Bronchial epithelial cell (primary cell): ENCODE results near the gene RABEPK. TPM values are rescaled to one million over a fixed set of nuclear protein-coding genes. Genes with fewer than 3 reads are reported as not detected.
A peak's percentile ranks its signal among the peaks of the same experiment; 100 is the strongest.
"Not testable (repeated sequence)": the region's sequence is repeated elsewhere in the genome, so short reads cannot be mapped to it uniquely, and the experiment has no call there.

Experiments used
- DNase-seq: peaks from one replicate; pipeline ENCODE4 v3.0.0-alpha.2; 2010; ENCODE audit warnings: low read depth
- FAIRE-seq: peaks from 2 replicates; lab custom pipeline; 2011; peaks lifted over from hg19 to GRCh38; lab: Jason Lieb, UNC
- H3K27me3 ChIP-seq: 2 replicates; pipeline ENCODE4 v1.5.1; 2011; ENCODE audit warnings: low read length; ENCODE audit not compliant: control insufficient read depth, insufficient read depth
- H3K36me3 ChIP-seq: 2 replicates; pipeline ENCODE4 v1.5.1; 2011; ENCODE audit warnings: low read length; ENCODE audit not compliant: control insufficient read depth, insufficient read depth
- H3K4me3 ChIP-seq: 2 replicates; pipeline ENCODE4 v1.5.1; 2011; ENCODE audit warnings: mild to moderate bottlenecking, low read depth, low read length, control low read depth
- total RNA-seq: library from RNA; depleted of rRNA; stranded (reverse); fragments of >200 nt; gene quantifications from 2 replicates; pipeline ENCODE4 v1.2.1, GENCODE V29; 2014
- TF ChIP-seq, protein P1 (sequence below): IDR thresholded peaks from 2 replicates; pipeline ENCODE4 v1.5.1; 2011; ENCODE audit warnings: mild to moderate bottlenecking, moderate library complexity, low read length, control low read depth, inconsistent platforms; ENCODE audit not compliant: insufficient read depth, severe bottlenecking

The RABEPK gene
- total RNA-seq, 1 donor from 2014 or later = 41.3 TPM

- FAIRE-seq (no peak), DNase-seq (no peak)
- Histone ChIP-seq H3K36me3 (peaks cover 7% of the 10 kb centered on the region), H3K27me3 (no peaks in the 10 kb centered on the region), H3K4me3 (no peak overlapping the region)
- TF ChIP-seq, protein P1, sequence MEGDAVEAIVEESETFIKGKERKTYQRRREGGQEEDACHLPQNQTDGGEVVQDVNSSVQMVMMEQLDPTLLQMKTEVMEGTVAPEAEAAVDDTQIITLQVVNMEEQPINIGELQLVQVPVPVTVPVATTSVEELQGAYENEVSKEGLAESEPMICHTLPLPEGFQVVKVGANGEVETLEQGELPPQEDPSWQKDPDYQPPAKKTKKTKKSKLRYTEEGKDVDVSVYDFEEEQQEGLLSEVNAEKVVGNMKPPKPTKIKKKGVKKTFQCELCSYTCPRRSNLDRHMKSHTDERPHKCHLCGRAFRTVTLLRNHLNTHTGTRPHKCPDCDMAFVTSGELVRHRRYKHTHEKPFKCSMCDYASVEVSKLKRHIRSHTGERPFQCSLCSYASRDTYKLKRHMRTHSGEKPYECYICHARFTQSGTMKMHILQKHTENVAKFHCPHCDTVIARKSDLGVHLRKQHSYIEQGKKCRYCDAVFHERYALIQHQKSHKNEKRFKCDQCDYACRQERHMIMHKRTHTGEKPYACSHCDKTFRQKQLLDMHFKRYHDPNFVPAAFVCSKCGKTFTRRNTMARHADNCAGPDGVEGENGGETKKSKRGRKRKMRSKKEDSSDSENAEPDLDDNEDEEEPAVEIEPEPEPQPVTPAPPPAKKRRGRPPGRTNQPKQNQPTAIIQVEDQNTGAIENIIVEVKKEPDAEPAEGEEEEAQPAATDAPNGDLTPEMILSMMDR = no peak
Observed at GRCh38 chr9:125214186-125214585, 13.8 kb downstream of the RABEPK start.

- no peaks in the 10 kb centered on the region for H3K27me3 ChIP-seq
- H3K36me3 ChIP-seq = peaks cover 4% of the 10 kb centered on the region
- TF ChIP-seq, protein P1 = no peak
- H3K4me3 ChIP-seq = no peak overlapping the region
- no peak for DNase-seq
- FAIRE-seq = no peak
Observed at GRCh38 chr9:125218621-125219020, 18.3 kb downstream of the RABEPK start.

DNA sequence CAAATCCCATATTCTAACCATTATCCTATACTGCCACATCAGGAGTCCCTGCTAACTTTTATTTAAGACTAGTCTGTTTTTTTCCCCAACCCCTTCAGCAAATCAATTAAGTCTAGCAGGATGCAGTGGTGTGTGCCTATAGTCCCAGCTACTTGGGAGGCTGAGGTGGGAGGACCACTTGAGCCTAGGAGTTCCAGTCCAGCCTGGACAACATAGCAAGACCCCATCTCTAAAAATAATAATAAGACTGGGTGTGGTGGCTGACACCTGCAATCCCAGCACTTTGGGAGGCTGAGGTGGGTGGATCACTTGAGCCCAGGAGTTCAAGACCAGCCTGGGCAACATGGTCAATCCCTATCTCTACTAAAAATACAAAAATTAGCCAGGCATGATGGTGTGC lies 24.5 kb downstream of the RABEPK start:
- DNase-seq, H3K36me3 ChIP-seq, H3K27me3 ChIP-seq, H3K4me3 ChIP-seq, FAIRE-seq: not testable (repeated sequence)

- Histone ChIP-seq H3K4me3 (no peak overlapping the region), H3K36me3 (peaks cover 7% of the 10 kb centered on the region), H3K27me3 (no peaks in the 10 kb centered on the region)
- FAIRE-seq = no peak
- DNase-seq = no peak
- TF ChIP-seq, protein P1 = no peak
Observed at GRCh38 chr9:125227761-125228160, 27.4 kb downstream of the RABEPK start.

DNA sequence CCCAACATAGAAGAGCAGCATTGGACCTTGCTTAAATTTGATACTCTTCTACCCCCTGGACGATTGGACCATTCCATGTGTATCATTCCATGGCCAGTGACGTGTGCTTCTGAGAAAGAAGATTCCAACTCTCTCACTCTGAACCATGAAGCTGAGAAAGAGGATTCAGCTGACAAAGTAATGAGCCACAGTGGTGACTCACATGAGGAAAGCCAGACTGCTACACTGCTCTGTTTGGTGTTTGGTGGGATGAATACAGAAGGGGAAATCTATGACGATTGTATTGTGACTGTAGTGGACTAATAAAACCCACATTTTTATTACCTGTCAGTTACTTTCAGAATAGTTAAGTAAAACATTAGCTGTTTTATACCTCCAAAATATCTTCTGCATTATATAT lies 33.3 kb downstream of the RABEPK start:
- H3K36me3 ChIP-seq = peaks cover 8% of the 10 kb centered on the region
- TF ChIP-seq, protein P1 = no peak
- FAIRE-seq = no peak

GRCh38 chr9:125234099-125234498 lies 33.8 kb downstream of the RABEPK start:
- peaks cover 12% of the 10 kb centered on the region for H3K36me3 ChIP-seq
- FAIRE-seq, H3K4me3 ChIP-seq, DNase-seq, H3K27me3 ChIP-seq: not testable (repeated sequence)

More for the DNA sequence above, 33.3 kb downstream of the RABEPK start:
- Histone ChIP-seq H3K27me3 (no peaks in the 10 kb centered on the region), H3K4me3 (no peak overlapping the region)
- DNase-seq = peak; percentile 96

DNA sequence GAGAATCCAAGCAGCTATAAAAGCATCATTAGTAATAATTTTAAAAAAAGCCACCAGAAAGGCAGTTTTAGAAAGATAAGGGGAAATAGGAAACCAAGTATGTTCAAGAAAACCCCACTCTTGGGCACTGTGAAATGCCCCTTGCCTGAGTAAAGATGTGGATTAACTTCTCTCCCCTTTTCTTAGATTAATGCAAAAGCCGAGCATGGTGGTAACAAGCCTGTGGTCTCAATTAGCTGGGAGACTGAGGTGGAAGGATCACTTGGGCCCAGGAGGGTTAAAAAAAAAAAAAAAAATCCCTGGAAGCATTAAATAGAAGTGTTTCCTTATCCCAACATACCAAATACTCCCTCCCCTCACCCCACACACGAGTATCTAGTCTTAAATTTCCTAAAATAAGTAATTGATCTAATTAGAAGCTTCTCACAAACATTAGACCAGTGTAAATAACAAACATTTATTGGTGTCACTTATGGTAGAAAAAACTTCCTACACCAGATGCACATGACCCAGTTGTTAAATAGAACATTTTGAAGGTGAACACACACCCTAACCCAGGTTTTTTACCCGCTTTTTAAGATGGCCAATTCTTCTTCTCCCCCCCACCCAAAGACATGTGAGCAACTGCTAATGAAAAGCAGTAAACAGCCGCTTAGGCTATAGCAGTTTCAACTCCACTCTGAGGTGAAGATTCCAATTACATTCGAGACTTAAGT lies 35.6 kb downstream of the RABEPK start:
- DNase-seq (no peak), FAIRE-seq (no peak)
- H3K27me3 ChIP-seq = no peaks in the 10 kb centered on the region
- TF ChIP-seq, protein P1 = no peak
- H3K4me3 ChIP-seq = no peak overlapping the region
- H3K36me3 ChIP-seq = peaks cover 18% of the 10 kb centered on the region

DNA sequence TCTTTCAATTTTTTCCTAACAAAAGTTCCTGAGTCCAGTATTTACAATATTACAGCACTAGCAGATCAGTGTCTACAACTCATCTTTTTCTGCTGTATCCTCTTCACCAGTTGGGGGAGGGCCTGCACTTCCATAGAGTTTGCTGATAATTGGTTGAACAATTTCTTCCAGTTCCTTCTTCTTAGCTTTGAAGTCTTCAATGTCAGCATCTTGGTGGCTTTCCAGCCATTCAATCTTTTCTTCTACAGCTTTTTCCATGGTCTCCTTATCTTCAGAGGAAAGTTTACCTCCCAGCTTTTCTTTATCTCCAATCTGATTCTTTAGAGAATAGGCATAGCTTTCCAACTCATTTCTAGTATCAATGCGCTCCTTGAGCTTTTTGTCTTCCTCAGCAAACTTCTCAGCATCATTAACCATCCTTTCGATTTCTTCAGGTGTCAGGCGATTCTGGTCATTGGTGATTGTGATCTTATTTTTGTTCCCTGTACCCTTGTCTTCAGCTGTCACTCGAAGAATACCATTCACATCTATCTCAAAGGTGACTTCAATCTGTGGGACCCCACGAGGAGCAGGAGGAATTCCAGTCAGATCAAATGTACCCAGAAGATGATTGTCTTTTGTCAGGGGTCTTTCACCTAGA lies 36.3 kb downstream of the RABEPK start:
- FAIRE-seq, H3K27me3 ChIP-seq, DNase-seq, H3K4me3 ChIP-seq: not testable (repeated sequence)
- H3K36me3 ChIP-seq = peaks cover 18% of the 10 kb centered on the region
